HepG2 (cell line): ENCODE data around the gene BAIAP2L2. TPM values are rescaled to one million over a fixed set of nuclear protein-coding genes. Genes with fewer than 3 reads are reported as not detected.

ENCODE experiments used
- ADNP ChIP-seq: sonication (generic); formaldehyde crosslinking; IDR thresholded peaks from 2 replicates; pipeline ENCODE4 v1.4.0; 2020; ENCODE audit warnings: missing genetic modification reagents
- CC2D1A ChIP-seq: sonication (generic); formaldehyde crosslinking; IDR thresholded peaks from 2 replicates; pipeline ENCODE4 v1.8.1; 2023; ENCODE audit warnings: mild to moderate bottlenecking, missing genetic modification reagents
- HCFC1 ChIP-seq: fragments of 150-350 bp; IDR thresholded peaks from 2 replicates; pipeline ENCODE4 v1.6.1; 2014; ENCODE audit warnings: low read depth, low read length
- HDAC2 ChIP-seq: sonication (generic); formaldehyde crosslinking; IDR thresholded peaks from 2 replicates; pipeline ENCODE4 v1.4.0; 2020; ENCODE audit warnings: missing genetic modification reagents
- HNRNPUL1 ChIP-seq: fragments of 200-400 bp; formaldehyde crosslinking; IDR thresholded peaks from 2 replicates; pipeline ENCODE4 v1.6.1; 2017; ENCODE audit warnings: low read depth, mild to moderate bottlenecking, low read length, moderate library complexity
- MED13 ChIP-seq: sonication (generic); formaldehyde crosslinking; IDR thresholded peaks from 2 replicates; pipeline ENCODE4 v1.5.0; 2020; ENCODE audit warnings: missing genetic modification reagents
- SIX4 ChIP-seq: sonication (generic); formaldehyde crosslinking; IDR thresholded peaks from 2 replicates; pipeline ENCODE4 v1.4.0; 2020; ENCODE audit warnings: missing genetic modification reagents
- TOPORS ChIP-seq: sonication (generic); formaldehyde crosslinking; IDR thresholded peaks from 2 replicates; pipeline ENCODE4 v1.8.0; 2023; ENCODE audit warnings: mild to moderate bottlenecking, missing genetic modification reagents
- TP53 ChIP-seq: sonication (generic); formaldehyde crosslinking; conservative IDR thresholded peaks from 2 replicates; pipeline ENCODE4 v1.4.0; 2020; ENCODE audit warnings: missing genetic modification reagents
- ZBTB7A ChIP-seq: sonication (generic); formaldehyde crosslinking; IDR thresholded peaks from 2 replicates; pipeline ENCODE4 v1.8.0; 2022; ENCODE audit warnings: mild to moderate bottlenecking, missing genetic modification reagents
- ZFY ChIP-seq: sonication (generic); formaldehyde crosslinking; IDR thresholded peaks from 2 replicates; pipeline ENCODE4 v1.4.0; 2020; ENCODE audit warnings: missing genetic modification reagents
- ZNF138 ChIP-seq: sonication (generic); formaldehyde crosslinking; IDR thresholded peaks from 2 replicates; pipeline ENCODE4 v1.5.0; 2020; ENCODE audit warnings: mild to moderate bottlenecking, low read depth, missing genetic modification reagents
- ZNF709 ChIP-seq: sonication (generic); formaldehyde crosslinking; IDR thresholded peaks from 2 replicates; pipeline ENCODE4 v1.5.0; 2020; ENCODE audit warnings: mild to moderate bottlenecking, missing genetic modification reagents
- ZNF850 ChIP-seq: sonication (generic); formaldehyde crosslinking; conservative IDR thresholded peaks from 2 replicates; pipeline ENCODE4 v1.9.0; 2021; ENCODE audit warnings: mild to moderate bottlenecking, missing genetic modification reagents
- polyA plus RNA-seq, 8 experiments: library from polyadenylated mRNA; depleted of rRNA in 3 of 8; stranded (reverse) in 7 of 8; unstranded in 1 of 8; fragments of >200 nt; fragmentation: Illumina TruSeq in 4 of 8; extraction: Trizol in 4 of 8; gene quantifications; 2 replicates each; pipeline versions ENCODE4 v1.2.1 to v1.2.3, GENCODE V29; 2011 to 2016; ENCODE audit warnings: low read depth in 4 of 8, missing spikeins in 1 of 8, mixed read lengths in 1 of 8; ENCODE audit not compliant: insufficient read depth in 1 of 8
- total RNA-seq, 5 experiments: library from RNA; depleted of rRNA; stranded (reverse); fragments of >200 nt; fragmentation: Illumina TruSeq; extraction: Trizol; gene quantifications; 2 replicates each; pipeline ENCODE4 v1.2.3, GENCODE V29; 2016; ENCODE audit warnings: low read depth in 1 of 5
- TF ChIP-seq, protein P1 (sequence below): sonication (generic); formaldehyde crosslinking; IDR thresholded peaks from 2 replicates; pipeline ENCODE4 v1.4.0; 2020; ENCODE audit warnings: missing genetic modification reagents, borderline replicate concordance
- TF ChIP-seq, protein P2 (sequence below): sonication (generic); IDR thresholded peaks from 2 replicates; pipeline ENCODE4 v1.6.1; 2016; ENCODE audit warnings: low read depth, borderline replicate concordance
- TF ChIP-seq, protein P3 (sequence below): sonication (generic); formaldehyde crosslinking; IDR thresholded peaks from 2 replicates; pipeline ENCODE4 v1.5.0; 2020; ENCODE audit warnings: missing genetic modification reagents
- TF ChIP-seq, protein P4 (sequence below): sonication (generic); formaldehyde crosslinking; IDR thresholded peaks from 2 replicates; pipeline ENCODE4 v1.5.0; 2020; ENCODE audit warnings: missing genetic modification reagents
- TF ChIP-seq, protein P5 (sequence below): sonication (generic); formaldehyde crosslinking; IDR thresholded peaks from 2 replicates; pipeline ENCODE4 v1.4.0; 2020; ENCODE audit warnings: mild to moderate bottlenecking, low read depth, missing genetic modification reagents
- TF ChIP-seq, protein P6 (sequence below): sonication (generic); formaldehyde crosslinking; IDR thresholded peaks from 2 replicates; pipeline ENCODE4 v1.4.0; 2020; ENCODE audit warnings: missing genetic modification reagents; ENCODE audit errors: not compliant biosample characterization

BAIAP2L2 gene
- total and polyA plus RNA-seq, 2 of the 13 experiments (the other 11 are each of a cell fraction or from before 2014, with no cell fraction given) = 4.4 to 7.5 TPM

DNA sequence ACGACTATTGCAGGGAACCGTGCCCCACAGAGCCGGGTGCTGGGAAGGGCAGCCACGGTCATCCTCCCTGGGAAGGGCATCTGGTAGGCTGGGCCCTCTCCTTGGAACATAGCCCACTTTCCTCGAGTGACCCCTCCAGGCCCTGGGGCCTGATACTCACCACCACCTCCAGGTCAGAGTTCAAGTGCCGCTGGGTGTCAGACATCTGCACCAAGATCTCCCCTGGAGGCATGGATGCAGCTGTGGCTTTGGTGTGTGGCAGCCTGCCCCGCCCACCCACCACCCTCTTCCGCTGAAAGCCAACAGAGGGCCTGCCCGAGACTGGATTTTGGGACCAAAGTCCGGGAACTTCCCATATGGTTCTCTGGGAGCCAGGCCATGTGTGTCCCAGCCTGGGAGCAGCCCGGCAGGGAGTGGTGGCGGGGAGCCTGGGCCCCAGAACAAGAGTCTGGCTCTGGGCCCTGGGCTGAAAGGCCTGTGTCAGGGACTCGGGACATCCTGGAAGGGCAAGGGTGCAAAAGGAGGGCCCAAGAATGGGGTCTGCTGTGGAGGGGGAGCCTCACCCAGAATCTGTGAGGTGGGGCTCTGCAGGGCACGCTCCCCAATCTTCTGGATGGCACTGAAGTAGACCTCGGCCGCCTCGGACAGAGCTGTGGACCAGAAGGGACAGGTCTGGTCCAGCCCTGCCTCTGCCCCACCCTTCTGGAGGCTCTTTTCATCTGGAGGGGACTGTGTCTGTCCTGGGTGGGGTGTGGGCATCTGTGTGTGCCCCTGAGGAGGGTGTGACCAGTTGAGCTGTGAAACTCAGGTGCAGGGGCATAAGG lies 2.6 kb downstream of the BAIAP2L2 start (continued):
- TF ChIP-seq, protein P1, sequence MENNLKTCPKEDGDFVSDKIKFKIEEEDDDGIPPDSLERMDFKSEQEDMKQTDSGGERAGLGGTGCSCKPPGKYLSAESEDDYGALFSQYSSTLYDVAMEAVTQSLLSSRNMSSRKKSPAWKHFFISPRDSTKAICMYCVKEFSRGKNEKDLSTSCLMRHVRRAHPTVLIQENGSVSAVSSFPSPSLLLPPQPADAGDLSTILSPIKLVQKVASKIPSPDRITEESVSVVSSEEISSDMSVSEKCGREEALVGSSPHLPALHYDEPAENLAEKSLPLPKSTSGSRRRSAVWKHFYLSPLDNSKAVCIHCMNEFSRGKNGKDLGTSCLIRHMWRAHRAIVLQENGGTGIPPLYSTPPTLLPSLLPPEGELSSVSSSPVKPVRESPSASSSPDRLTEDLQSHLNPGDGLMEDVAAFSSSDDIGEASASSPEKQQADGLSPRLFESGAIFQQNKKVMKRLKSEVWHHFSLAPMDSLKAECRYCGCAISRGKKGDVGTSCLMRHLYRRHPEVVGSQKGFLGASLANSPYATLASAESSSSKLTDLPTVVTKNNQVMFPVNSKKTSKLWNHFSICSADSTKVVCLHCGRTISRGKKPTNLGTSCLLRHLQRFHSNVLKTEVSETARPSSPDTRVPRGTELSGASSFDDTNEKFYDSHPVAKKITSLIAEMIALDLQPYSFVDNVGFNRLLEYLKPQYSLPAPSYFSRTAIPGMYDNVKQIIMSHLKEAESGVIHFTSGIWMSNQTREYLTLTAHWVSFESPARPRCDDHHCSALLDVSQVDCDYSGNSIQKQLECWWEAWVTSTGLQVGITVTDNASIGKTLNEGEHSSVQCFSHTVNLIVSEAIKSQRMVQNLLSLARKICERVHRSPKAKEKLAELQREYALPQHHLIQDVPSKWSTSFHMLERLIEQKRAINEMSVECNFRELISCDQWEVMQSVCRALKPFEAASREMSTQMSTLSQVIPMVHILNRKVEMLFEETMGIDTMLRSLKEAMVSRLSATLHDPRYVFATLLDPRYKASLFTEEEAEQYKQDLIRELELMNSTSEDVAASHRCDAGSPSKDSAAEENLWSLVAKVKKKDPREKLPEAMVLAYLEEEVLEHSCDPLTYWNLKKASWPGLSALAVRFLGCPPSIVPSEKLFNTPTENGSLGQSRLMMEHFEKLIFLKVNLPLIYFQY (CRISPR knock-in tag) = peak; percentile 61; the same call in 1 of the 2 replicates
- no peak for TF ChIP-seq ZNF138
- peak; percentile 71 for TF ChIP-seq HDAC2 (CRISPR knock-in tag)
- TF ChIP-seq TOPORS (CRISPR knock-in tag) = no peak
- no peak for TF ChIP-seq TP53 (CRISPR knock-in tag)
- TF ChIP-seq ZFY (CRISPR knock-in tag) = peak; percentile 84
- TF ChIP-seq CC2D1A (CRISPR knock-in tag) = no peak
- TF ChIP-seq, protein P2, sequence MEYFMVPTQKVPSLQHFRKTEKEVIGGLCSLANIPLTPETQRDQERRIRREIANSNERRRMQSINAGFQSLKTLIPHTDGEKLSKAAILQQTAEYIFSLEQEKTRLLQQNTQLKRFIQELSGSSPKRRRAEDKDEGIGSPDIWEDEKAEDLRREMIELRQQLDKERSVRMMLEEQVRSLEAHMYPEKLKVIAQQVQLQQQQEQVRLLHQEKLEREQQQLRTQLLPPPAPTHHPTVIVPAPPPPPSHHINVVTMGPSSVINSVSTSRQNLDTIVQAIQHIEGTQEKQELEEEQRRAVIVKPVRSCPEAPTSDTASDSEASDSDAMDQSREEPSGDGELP = peak; percentile 95
- no peak for TF ChIP-seq ZBTB7A (CRISPR knock-in tag)
- TF ChIP-seq ZNF709 (CRISPR knock-in tag) = no peak
- TF ChIP-seq MED13 (CRISPR knock-in tag) = no peak
- no peak for TF ChIP-seq ZNF850
- no peak for TF ChIP-seq HNRNPUL1
- TF ChIP-seq, protein P3, sequence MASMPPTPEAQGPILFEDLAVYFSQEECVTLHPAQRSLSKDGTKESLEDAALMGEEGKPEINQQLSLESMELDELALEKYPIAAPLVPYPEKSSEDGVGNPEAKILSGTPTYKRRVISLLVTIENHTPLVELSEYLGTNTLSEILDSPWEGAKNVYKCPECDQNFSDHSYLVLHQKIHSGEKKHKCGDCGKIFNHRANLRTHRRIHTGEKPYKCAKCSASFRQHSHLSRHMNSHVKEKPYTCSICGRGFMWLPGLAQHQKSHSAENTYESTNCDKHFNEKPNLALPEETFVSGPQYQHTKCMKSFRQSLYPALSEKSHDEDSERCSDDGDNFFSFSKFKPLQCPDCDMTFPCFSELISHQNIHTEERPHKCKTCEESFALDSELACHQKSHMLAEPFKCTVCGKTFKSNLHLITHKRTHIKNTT (CRISPR knock-in tag) = no peak
- no peak for TF ChIP-seq HCFC1
- no peak for TF ChIP-seq ADNP (CRISPR knock-in tag)
- TF ChIP-seq, protein P4, sequence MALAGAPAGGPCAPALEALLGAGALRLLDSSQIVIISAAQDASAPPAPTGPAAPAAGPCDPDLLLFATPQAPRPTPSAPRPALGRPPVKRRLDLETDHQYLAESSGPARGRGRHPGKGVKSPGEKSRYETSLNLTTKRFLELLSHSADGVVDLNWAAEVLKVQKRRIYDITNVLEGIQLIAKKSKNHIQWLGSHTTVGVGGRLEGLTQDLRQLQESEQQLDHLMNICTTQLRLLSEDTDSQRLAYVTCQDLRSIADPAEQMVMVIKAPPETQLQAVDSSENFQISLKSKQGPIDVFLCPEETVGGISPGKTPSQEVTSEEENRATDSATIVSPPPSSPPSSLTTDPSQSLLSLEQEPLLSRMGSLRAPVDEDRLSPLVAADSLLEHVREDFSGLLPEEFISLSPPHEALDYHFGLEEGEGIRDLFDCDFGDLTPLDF (CRISPR knock-in tag) = no peak
- TF ChIP-seq SIX4 = no peak
- TF ChIP-seq, protein P5, sequence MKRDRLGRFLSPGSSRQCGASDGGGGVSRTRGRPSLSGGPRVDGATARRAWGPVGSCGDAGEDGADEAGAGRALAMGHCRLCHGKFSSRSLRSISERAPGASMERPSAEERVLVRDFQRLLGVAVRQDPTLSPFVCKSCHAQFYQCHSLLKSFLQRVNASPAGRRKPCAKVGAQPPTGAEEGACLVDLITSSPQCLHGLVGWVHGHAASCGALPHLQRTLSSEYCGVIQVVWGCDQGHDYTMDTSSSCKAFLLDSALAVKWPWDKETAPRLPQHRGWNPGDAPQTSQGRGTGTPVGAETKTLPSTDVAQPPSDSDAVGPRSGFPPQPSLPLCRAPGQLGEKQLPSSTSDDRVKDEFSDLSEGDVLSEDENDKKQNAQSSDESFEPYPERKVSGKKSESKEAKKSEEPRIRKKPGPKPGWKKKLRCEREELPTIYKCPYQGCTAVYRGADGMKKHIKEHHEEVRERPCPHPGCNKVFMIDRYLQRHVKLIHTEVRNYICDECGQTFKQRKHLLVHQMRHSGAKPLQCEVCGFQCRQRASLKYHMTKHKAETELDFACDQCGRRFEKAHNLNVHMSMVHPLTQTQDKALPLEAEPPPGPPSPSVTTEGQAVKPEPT (CRISPR knock-in tag) = no peak
- TF ChIP-seq, protein P6, sequence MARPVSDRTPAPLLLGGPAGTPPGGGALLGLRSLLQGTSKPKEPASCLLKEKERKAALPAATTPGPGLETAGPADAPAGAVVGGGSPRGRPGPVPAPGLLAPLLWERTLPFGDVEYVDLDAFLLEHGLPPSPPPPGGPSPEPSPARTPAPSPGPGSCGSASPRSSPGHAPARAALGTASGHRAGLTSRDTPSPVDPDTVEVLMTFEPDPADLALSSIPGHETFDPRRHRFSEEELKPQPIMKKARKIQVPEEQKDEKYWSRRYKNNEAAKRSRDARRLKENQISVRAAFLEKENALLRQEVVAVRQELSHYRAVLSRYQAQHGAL (CRISPR knock-in tag) = no peak
